ENCODE measurements around the gene ROBO1.

The ROBO1 gene

GRCh38 chr3:79436387-79436786 is 331.4 kb downstream of the ROBO1 start:
- DNase-seq, result no peak

GRCh38 chr3:79427081-79427480 is 340.7 kb downstream of the ROBO1 start:
- no peak for DNase-seq

GRCh38 chr3:79424811-79425210 is 343.0 kb downstream of the ROBO1 start:
- DNase-seq, result no peak

- no peak for DNase-seq
These were observed 344.4 kb downstream of the ROBO1 start for GRCh38 chr3:79423417-79423816.

- no peak for DNase-seq
These were observed 346.5 kb downstream of the ROBO1 start for GRCh38 chr3:79421273-79421672.

GRCh38 chr3:79418855-79419621 is 348.8 kb downstream of the ROBO1 start:
- no peak for DNase-seq

DNA sequence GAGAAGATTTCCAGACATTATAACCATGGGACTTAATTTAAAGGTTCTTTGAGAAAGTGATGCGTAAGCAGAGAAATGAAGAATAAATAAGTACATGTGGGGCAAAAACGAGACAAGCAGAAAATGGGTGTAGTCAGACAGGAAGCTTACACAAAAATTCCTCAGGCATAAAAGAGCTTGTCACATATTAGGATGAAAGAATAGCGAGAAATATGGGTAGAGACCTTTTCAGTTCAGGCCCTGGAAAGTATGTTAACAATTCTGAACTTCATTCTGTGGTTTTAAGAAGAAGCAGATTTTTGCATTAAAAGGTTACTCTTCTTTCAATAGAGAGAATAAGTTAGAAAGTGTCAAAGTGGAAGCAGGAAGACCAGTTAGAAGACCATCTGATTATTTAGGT is 352.4 kb downstream of the ROBO1 start:
- DNase-seq, result no peak

DNA sequence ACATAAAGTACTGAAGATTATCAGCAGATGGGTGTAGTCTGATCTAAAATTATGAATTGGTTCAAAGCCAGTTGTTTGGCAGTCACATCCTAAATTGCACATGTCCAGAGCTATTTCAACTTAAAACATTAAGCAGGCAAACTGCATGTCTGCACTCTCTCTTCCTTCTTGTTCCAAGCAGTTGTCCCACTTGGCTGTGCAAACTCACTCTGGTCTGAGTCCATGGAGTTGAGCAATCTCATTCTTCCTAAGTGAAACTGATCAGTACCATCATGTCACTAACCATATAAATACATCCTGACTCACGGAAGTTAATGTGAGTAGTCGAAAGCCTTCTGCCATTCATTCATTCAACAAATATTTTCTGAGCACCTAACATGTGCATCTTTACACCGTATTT is 353.0 kb downstream of the ROBO1 start:
- DNase-seq, result no peak

DNA sequence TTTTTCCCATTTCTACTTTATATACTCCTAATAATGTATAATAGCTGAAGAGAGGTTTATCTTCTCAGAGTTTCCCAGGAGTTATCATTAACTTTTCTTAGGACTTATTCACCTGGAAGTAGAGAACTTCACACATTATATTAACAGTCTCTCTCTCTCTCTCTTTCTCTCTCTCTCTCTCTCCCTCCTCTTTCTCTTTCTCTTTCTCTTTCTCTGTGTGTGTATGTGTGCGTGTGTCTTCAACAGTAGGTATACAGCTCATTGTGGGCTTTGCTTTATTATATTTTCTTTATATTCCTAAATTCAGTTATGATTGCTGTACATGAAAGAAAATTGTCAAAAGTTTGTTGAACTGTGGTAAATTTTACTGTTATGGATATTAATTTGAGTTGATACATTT is 353.8 kb downstream of the ROBO1 start:
- no peak for DNase-seq

DNA sequence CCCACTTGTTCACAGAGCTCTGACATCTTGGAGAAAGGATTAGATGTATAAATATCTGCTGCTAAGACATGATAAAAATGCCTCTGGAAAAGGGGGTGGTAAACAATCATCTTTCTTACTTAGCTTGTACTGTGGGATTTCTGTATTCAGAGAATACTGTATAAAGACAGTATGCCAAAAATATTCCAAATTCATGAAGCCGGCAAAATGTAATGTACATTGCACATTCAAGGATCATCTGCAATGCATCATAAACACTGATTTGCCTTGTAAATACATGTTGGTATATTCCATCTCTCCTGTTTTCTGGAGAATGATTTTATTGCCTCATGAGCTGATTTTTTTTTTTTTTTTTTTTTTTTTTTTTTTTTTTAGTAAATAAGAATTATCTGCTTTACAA is 355.3 kb downstream of the ROBO1 start:
- DNase-seq, result no peak

GRCh38 chr3:79410617-79411016 is 357.2 kb downstream of the ROBO1 start:
- DNase-seq, result no peak

- DNase-seq, result no peak
These were observed 357.7 kb downstream of the ROBO1 start for GRCh38 chr3:79410136-79410535.

DNA sequence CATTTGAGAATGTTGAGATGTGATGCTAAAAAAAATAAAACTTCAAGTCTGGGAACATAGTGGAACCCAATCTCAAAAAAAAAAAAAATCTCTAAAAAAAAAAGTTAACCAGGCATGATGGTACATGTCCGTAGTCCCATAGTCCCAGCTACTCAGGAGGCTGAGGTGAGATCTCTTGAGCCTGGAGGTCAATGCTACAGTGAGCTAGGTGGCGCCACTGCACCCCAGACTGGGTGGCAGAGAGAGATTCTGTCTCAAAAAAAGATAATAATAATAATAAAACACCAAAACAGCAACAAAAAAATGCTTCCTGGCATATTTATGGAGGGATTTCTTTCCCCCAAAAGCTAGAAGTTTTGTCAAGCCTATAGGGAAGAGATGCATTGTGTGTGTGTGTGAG is 361.6 kb downstream of the ROBO1 start:
- DNase-seq, result no peak

- no peak for DNase-seq
These were observed 362.6 kb downstream of the ROBO1 start for GRCh38 chr3:79405183-79405582.

- DNase-seq, result no peak
These were observed 371.2 kb downstream of the ROBO1 start for GRCh38 chr3:79396595-79396994.

GRCh38 chr3:79392479-79392878 is 375.3 kb downstream of the ROBO1 start:
- DNase-seq, result no peak

- DNase-seq, result no peak
These were observed 377.4 kb downstream of the ROBO1 start for GRCh38 chr3:79390352-79390751.

GRCh38 chr3:79385211-79385610 is 382.6 kb downstream of the ROBO1 start:
- DNase-seq, result no peak

- DNase-seq, result no peak
These were observed 384.3 kb downstream of the ROBO1 start for GRCh38 chr3:79383402-79384012.

- no peak for DNase-seq
These were observed 387.2 kb downstream of the ROBO1 start for GRCh38 chr3:79380581-79380980.

DNA sequence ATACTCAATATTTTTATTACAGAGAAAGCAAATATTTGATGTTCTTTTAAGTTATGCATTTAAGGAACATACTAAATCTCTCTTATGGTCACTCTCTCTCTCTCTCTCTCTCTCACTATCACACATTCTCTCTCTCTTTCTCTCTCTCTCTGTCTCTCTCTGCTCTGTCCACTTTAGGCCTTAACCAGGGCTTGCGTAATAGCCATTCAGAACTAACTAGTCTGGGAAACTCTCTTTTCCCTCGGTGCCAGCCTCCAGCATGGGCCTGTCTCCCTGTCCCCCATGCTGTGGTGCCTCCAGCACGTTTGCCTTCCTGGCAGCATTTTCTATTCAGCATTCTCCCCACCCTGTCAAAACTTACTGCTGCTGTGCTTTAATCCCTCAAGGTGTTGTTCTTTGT is 389.7 kb downstream of the ROBO1 start:
- no peak for DNase-seq

GRCh38 chr3:79369306-79369705 is 398.5 kb downstream of the ROBO1 start:
- no peak for DNase-seq

- no peak for DNase-seq
These were observed 399.4 kb downstream of the ROBO1 start for GRCh38 chr3:79368403-79368802.

GRCh38 chr3:79367803-79368202 is 400.0 kb downstream of the ROBO1 start:
- no peak for DNase-seq

GRCh38 chr3:79367066-79367465 is 400.7 kb downstream of the ROBO1 start:
- no peak for DNase-seq
